GM12864 (cell line): ENCODE measurements around the gene TMEM212.

Source experiments
- DNase-seq: peaks from one replicate; pipeline ENCODE4 v3.0.0-alpha.2; 2011; ENCODE audit warnings: low read depth
- H3K4me3 ChIP-seq: 2 replicates; pipeline ENCODE4 v1.5.1; 2011; ENCODE audit warnings: mild to moderate bottlenecking, low read depth, low read length, control low read depth
- TF ChIP-seq, protein P1 (sequence below): IDR thresholded peaks from 2 replicates; pipeline ENCODE4 v1.5.1; 2011; ENCODE audit warnings: low read depth, mild to moderate bottlenecking, moderate library complexity, low read length, control low read depth, inconsistent platforms; ENCODE audit errors: missing control alignments

The TMEM212 gene

DNA sequence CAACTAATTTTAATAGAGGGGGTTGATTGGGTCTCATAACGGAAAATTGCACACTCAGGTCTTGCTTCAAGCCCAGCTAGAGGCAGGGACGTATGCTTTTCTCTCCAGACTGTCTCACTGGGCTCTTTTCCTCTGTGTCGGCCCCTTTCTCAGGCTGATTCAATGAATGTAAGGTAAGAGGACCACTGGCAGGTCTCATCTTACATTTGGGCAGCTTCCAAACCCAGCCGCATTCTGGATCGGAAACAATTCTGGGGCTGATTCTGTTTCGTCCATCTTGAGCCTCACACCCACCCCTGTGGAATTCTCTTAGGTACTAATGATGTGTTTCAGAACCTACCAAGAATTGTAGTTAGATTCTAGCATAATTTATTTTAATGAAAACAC, 40.7 kb downstream of the TMEM212 start:
- TF ChIP-seq, protein P1, sequence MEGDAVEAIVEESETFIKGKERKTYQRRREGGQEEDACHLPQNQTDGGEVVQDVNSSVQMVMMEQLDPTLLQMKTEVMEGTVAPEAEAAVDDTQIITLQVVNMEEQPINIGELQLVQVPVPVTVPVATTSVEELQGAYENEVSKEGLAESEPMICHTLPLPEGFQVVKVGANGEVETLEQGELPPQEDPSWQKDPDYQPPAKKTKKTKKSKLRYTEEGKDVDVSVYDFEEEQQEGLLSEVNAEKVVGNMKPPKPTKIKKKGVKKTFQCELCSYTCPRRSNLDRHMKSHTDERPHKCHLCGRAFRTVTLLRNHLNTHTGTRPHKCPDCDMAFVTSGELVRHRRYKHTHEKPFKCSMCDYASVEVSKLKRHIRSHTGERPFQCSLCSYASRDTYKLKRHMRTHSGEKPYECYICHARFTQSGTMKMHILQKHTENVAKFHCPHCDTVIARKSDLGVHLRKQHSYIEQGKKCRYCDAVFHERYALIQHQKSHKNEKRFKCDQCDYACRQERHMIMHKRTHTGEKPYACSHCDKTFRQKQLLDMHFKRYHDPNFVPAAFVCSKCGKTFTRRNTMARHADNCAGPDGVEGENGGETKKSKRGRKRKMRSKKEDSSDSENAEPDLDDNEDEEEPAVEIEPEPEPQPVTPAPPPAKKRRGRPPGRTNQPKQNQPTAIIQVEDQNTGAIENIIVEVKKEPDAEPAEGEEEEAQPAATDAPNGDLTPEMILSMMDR, result no peak
- H3K4me3 ChIP-seq, result no peak overlapping the region
- DNase-seq, result no peak

GRCh38 chr3:171888466-171888865, 45.3 kb downstream of the TMEM212 start:
- TF ChIP-seq, protein P1, result no peak
- H3K4me3 ChIP-seq, result no peak overlapping the region
- DNase-seq, result no peak

DNA sequence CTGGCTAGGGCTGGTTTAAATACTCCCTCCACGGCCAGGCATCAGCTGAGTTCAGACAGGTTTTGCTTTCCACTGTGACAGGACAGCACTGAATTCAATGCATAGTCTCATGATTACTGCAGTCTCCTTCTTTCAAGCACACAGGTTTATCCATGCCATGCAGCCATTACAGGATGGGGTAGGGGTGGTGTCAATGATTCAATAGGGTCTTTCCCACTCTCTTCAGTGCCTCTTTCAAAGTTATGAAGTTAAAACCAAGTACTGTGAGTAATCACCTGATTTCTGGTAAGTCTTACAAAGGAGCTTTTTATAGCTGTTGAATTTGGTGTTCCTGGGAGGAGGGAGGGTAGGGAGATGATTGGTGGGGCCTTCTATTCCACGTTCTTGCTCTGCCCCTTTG, 47.2 kb downstream of the TMEM212 start:
- no peak overlapping the region for H3K4me3 ChIP-seq
- TF ChIP-seq, protein P1, result no peak
- DNase-seq, result no peak

GRCh38 chr3:171892457-171892856, 49.3 kb downstream of the TMEM212 start:
- DNase-seq, result no peak
- TF ChIP-seq, protein P1, result no peak
- H3K4me3 ChIP-seq, result no peak overlapping the region

- TF ChIP-seq, protein P1, result no peak
- DNase-seq, result no peak
- H3K4me3 ChIP-seq, result no peak overlapping the region
Measured at GRCh38 chr3:171895291-171895690, 52.1 kb downstream of the TMEM212 start.

GRCh38 chr3:171895900-171896299, 52.8 kb downstream of the TMEM212 start:
- TF ChIP-seq, protein P1, result no peak

DNA sequence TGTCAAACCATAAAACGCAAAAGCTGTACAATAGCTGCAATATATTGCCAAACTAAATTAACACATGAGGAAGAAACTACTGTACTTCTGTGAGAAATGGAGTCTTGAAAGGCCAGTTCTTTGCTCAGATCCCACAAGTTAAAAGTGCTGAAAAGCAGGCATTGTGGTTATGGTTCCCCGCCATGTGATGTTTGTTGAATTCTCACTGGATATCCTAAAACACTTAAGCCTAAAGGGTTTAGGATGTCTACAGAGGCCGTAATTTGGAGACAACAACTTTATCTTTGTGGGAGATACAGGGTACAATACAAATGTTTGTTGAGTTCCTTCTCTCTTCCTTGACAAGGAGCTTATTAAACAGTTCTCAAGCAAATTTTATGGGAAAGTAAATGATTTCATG, 53.2 kb downstream of the TMEM212 start:
- DNase-seq, result no peak
- no peak overlapping the region for H3K4me3 ChIP-seq
- TF ChIP-seq, protein P1, result no peak

More at GRCh38 chr3:171895900-171896299, 52.8 kb downstream of the TMEM212 start:
- H3K4me3 ChIP-seq, result no peak overlapping the region
- no peak for DNase-seq
